GM12878 (cell line): ENCODE data around the gene TBC1D22B.

Source experiments
- SMAD1 ChIP-seq: fragments of 450-650 bp; IDR thresholded peaks from 2 replicates; pipeline ENCODE4 v1.6.1; 2018; ENCODE audit warnings: mild to moderate bottlenecking, low read depth; ENCODE audit not compliant: partially characterized antibody
- TAF1 ChIP-seq: IDR thresholded peaks from 2 replicates; pipeline ENCODE4 v1.6.1; 2011; ENCODE audit warnings: mild to moderate bottlenecking, low read depth, low read length, borderline replicate concordance
- ZNF274 ChIP-seq: IDR thresholded peaks from one replicate; pipeline ENCODE4 v1.8.0; 2011; ENCODE audit not compliant: insufficient read length, insufficient read depth
- TF ChIP-seq, protein P1 (sequence below): fragments of 450-650 bp; IDR thresholded peaks from 2 replicates; pipeline ENCODE4 v1.6.1; 2017; ENCODE audit warnings: mild to moderate bottlenecking
- TF ChIP-seq, protein P2 (sequence below), 3 experiments: IDR thresholded peaks in 2 of 3; conservative IDR thresholded peaks in 1 of 3; 2 replicates each; pipeline ENCODE4 v1.5.1; 2011; ENCODE audit warnings: low read depth in 3 of 3, low read length in 3 of 3, mild to moderate bottlenecking in 3 of 3, control low read depth in 2 of 3, moderate library complexity in 2 of 3, inconsistent platforms in 1 of 3, mixed read lengths in 1 of 3; ENCODE audit not compliant: control insufficient read depth in 2 of 3, insufficient read depth in 1 of 3; ENCODE audit errors: extremely low read depth in 1 of 3

DNA sequence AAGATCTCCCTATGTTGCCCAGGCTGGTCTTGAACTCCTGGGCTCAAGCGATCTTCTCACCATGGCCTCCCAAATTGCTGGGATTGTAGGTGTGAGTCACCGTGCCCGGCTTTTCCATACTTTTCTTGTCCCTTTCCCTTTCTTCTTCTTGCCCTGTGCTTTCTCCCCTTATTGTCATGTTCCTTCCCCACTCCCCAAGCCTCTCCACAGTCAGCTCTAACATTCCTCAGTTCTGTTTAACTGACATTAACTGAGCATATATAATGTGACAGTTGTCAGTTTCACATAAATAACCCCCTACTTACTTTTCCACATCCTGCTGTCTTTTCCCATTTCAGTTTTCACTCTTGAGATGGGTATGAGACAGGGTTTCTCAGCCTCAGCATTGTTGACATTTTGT, 86.7 kb downstream of the TBC1D22B start:
- TF ChIP-seq TAF1 (no peak), ZNF274 (no peak), SMAD1 (no peak)
- TF ChIP-seq, protein P1, sequence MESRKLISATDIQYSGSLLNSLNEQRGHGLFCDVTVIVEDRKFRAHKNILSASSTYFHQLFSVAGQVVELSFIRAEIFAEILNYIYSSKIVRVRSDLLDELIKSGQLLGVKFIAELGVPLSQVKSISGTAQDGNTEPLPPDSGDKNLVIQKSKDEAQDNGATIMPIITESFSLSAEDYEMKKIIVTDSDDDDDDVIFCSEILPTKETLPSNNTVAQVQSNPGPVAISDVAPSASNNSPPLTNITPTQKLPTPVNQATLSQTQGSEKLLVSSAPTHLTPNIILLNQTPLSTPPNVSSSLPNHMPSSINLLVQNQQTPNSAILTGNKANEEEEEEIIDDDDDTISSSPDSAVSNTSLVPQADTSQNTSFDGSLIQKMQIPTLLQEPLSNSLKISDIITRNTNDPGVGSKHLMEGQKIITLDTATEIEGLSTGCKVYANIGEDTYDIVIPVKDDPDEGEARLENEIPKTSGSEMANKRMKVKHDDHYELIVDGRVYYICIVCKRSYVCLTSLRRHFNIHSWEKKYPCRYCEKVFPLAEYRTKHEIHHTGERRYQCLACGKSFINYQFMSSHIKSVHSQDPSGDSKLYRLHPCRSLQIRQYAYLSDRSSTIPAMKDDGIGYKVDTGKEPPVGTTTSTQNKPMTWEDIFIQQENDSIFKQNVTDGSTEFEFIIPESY = no peak
- TF ChIP-seq, protein P2, sequence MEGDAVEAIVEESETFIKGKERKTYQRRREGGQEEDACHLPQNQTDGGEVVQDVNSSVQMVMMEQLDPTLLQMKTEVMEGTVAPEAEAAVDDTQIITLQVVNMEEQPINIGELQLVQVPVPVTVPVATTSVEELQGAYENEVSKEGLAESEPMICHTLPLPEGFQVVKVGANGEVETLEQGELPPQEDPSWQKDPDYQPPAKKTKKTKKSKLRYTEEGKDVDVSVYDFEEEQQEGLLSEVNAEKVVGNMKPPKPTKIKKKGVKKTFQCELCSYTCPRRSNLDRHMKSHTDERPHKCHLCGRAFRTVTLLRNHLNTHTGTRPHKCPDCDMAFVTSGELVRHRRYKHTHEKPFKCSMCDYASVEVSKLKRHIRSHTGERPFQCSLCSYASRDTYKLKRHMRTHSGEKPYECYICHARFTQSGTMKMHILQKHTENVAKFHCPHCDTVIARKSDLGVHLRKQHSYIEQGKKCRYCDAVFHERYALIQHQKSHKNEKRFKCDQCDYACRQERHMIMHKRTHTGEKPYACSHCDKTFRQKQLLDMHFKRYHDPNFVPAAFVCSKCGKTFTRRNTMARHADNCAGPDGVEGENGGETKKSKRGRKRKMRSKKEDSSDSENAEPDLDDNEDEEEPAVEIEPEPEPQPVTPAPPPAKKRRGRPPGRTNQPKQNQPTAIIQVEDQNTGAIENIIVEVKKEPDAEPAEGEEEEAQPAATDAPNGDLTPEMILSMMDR (IDR thresholded peaks at IDR 0.05 in 2 of 3, conservative IDR thresholded peaks at IDR 0.05 in 1 of 3; ENCODE audit: control insufficient read depth in 2 of 3, extremely low read depth in 1 of 3, insufficient read depth in 1 of 3, low read depth in 3 of 3, low read length in 3 of 3) = no peak
